Cardiac muscle cell (in vitro differentiated cells and primary cell): ENCODE measurements around the gene TNC. TPM values are rescaled to one million over a fixed set of nuclear protein-coding genes. Genes with fewer than 3 reads are reported as not detected.

Experiments
- DNase-seq, 2 donors: peaks; one replicate each; pipeline versions ENCODE4 v3.0.0 to v3.0.0-alpha.2; 2010 to 2017; ENCODE audit warnings: low read depth in 1 of 2, low spot score in 1 of 2
- H3K27ac ChIP-seq: fragments of 200-600 bp; sonication (generic); 2 replicates; pipeline ENCODE4 v1.5.1; 2016
- H3K27me3 ChIP-seq: fragments of 200-600 bp; sonication (generic); 2 replicates; pipeline ENCODE4 v1.6.0; 2016; ENCODE audit warnings: control low read depth
- H3K36me3 ChIP-seq: fragments of 200-600 bp; sonication (generic); 2 replicates; pipeline ENCODE4 v1.5.1; 2016; ENCODE audit warnings: control low read depth
- H3K4me1 ChIP-seq: fragments of 200-600 bp; sonication (generic); 2 replicates; pipeline ENCODE4 v1.8.1; 2017; ENCODE audit warnings: low read depth, mild to moderate bottlenecking, mixed run types
- H3K4me3 ChIP-seq: fragments of 200-600 bp; sonication (generic); 2 replicates; pipeline ENCODE4 v1.5.1; 2016; ENCODE audit warnings: mild to moderate bottlenecking
- H3K9me3 ChIP-seq: fragments of 200-600 bp; sonication (generic); 2 replicates; pipeline ENCODE4 v1.5.1; 2017; ENCODE audit warnings: low read depth, mild to moderate bottlenecking, control low read depth
- CTCF ChIP-seq: IDR thresholded peaks from 2 replicates; pipeline ENCODE4 v1.5.1; 2012; ENCODE audit warnings: low read depth, mild to moderate bottlenecking, low read length
- polyA plus RNA-seq: library from polyadenylated mRNA; unstranded; fragments of >200 nt; fragmentation: Nextera tagmentation; extraction: Ambion mirVana; gene quantifications from 2 replicates; pipeline ENCODE4 v1.2.1, GENCODE V29; 2016
- total RNA-seq: library from RNA; depleted of rRNA; stranded (reverse); fragments of >200 nt; gene quantifications from 2 replicates; pipeline ENCODE4 v1.2.3, GENCODE V29; 2016

The TNC gene
- total and polyA plus RNA-seq, 2 experiments from 2014 or later, result 23.9 to 29.7 TPM

DNA sequence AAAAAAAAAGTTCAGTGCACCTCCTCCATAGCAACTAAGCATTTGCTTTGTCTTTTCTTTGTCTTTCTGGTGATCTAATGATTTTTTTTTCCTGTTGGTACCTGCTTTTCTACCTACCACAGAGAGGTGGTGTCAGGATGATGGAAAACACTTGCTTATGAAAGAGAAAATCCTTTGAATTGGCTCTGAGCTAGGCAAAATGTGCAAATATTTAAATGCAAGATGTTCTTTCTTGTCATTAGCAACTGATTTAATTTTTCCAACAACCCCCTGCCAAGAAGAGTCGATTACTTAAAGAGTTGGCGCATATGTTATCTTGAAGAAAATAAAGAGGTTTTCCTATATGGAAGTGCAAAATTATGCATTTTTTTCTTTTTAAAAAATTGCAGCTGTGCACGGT, 37.7 kb downstream of the TNC start:
- no peak for TF ChIP-seq CTCF
- H3K27me3 ChIP-seq, result no peaks in the 10 kb centered on the region
- no peaks in the 10 kb centered on the region for H3K9me3 ChIP-seq
- H3K27ac ChIP-seq, result no peak overlapping the region
- DNase-seq, result no peak
- H3K36me3 ChIP-seq, result no peaks in the 10 kb centered on the region
- H3K4me1 ChIP-seq, result no peaks in the 10 kb centered on the region
- H3K4me3 ChIP-seq, result no peak overlapping the region

DNA sequence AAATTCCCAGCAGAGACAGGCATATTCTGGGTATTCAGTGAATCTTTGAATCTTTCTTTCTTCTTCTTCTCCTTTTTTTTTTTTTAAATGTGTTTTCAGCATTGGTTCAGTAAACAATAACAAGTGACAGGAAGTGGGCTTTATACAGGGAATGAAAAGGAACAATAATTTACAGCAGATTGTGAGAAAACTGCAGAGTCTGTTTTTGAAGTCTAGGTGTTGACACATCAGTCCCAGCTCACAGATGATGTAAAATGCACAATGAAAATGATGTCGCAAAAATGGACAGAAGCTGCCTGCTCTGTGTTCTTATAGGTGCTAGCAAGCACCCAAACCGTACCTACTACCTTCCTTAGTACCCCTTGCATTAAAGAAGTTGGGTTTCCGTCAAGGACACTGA, 38.8 kb downstream of the TNC start:
- no peaks in the 10 kb centered on the region for H3K4me1 ChIP-seq
- no peak overlapping the region for H3K27ac ChIP-seq
- no peaks in the 10 kb centered on the region for H3K9me3 ChIP-seq
- no peak overlapping the region for H3K4me3 ChIP-seq
- DNase-seq, result no peak
- no peaks in the 10 kb centered on the region for H3K27me3 ChIP-seq
- no peaks in the 10 kb centered on the region for H3K36me3 ChIP-seq
- TF ChIP-seq CTCF, result no peak

GRCh38 chr9:115073456-115073855, 44.5 kb downstream of the TNC start:
- Histone ChIP-seq H3K4me3 (no peak overlapping the region), H3K9me3 (no peaks in the 10 kb centered on the region), H3K4me1 (no peaks in the 10 kb centered on the region), H3K36me3 (no peaks in the 10 kb centered on the region), H3K27me3 (no peaks in the 10 kb centered on the region), H3K27ac (no peak overlapping the region)
- no peak for DNase-seq
- TF ChIP-seq CTCF, result no peak

- H3K9me3 ChIP-seq, result no peaks in the 10 kb centered on the region
- peaks cover 6% of the 10 kb centered on the region for H3K4me1 ChIP-seq
- H3K4me3 ChIP-seq, result no peak overlapping the region
- TF ChIP-seq CTCF, result no peak
- no peaks in the 10 kb centered on the region for H3K36me3 ChIP-seq
- H3K27ac ChIP-seq, result no peak overlapping the region
- H3K27me3 ChIP-seq, result no peaks in the 10 kb centered on the region
- no peak for DNase-seq
Measured at GRCh38 chr9:115071176-115071575, 46.8 kb downstream of the TNC start.

- H3K36me3 ChIP-seq, result no peaks in the 10 kb centered on the region
Measured at GRCh38 chr9:115069771-115070170, 48.2 kb downstream of the TNC start.

More at GRCh38 chr9:115069771-115070170, 48.2 kb downstream of the TNC start:
- no peaks in the 10 kb centered on the region for H3K9me3 ChIP-seq
- H3K27me3 ChIP-seq, result no peaks in the 10 kb centered on the region
- no peak overlapping the region for H3K27ac ChIP-seq
- H3K4me1 ChIP-seq, result peaks cover 6% of the 10 kb centered on the region
- DNase-seq, result no peak
- no peak for TF ChIP-seq CTCF
- no peak overlapping the region for H3K4me3 ChIP-seq
